Measurements from ENCODE around the gene GEMIN7.

Gene GEMIN7

GRCh38 chr19:45137179-45137761 is 58.2 kb downstream of the GEMIN7 start:
- peak in 1 of 2 donors; percentile 13 for DNase-seq (ENCODE audit: low read depth in 2 of 2)
- no peak overlapping the region for H3K4me3 ChIP-seq (replicated peaks in 1 of 2; ENCODE audit: low read depth in 2 of 2, low read length in 2 of 2)
- TF ChIP-seq CTCF (IDR thresholded peaks at IDR 0.05; ENCODE audit: low read depth, low read length), result no peak

DNA sequence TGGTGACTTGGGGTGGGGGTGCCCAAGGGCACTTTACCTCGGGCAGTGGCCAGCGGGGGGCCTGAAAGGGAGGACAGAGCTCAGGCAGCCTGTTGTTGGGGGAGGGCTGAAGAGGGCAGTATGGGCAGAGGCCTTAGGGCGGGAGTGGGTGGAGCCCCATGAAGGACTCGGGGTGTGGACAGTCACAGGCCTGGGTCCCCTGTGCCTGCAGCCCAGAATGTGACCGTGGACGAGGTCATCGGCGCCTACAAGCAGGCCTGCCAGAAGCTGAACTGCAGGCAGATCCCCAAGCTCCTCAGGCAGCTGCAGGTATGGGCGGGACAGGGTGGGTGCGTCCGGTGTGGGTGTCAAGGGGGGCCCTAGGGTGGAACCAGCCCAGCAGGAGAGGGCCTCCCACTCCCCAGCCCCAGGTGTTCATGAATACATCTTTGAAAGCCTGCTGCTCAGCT is 59.3 kb downstream of the GEMIN7 start:
- no peak for DNase-seq (ENCODE audit: low read depth in 2 of 2)
- TF ChIP-seq CTCF (IDR thresholded peaks at IDR 0.05; ENCODE audit: low read depth, low read length), result no peak
- no peak overlapping the region for H3K4me3 ChIP-seq (replicated peaks in 1 of 2; ENCODE audit: low read depth in 2 of 2, low read length in 2 of 2)

- DNase-seq (ENCODE audit: low read depth in 2 of 2), result no peak
- H3K4me3 ChIP-seq (replicated peaks in 1 of 2; ENCODE audit: low read depth in 2 of 2, low read length in 2 of 2), result no peak overlapping the region
- TF ChIP-seq CTCF (IDR thresholded peaks at IDR 0.05; ENCODE audit: low read depth, low read length), result no peak
Observed at GRCh38 chr19:45139286-45140143, 60.5 kb downstream of the GEMIN7 start.

DNA sequence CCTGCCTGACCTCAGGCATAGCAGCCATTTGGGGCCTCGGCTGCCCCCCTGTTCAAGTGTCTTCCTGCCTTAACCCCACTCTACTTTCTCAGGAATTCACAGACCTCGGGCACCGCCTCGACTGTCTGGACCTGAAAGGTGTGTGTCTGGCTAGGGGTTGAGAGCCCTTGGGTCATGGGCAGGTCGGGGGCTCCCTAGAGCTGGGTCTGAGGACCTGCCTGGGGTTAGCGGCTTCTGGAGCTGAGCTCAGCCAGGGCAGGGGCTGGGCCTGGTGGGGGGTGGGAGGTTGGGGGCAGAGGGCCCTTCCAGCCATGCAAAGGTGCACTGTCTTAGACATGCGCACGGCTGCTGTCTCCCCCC is 61.1 kb downstream of the GEMIN7 start:
- H3K4me3 ChIP-seq (replicated peaks in 1 of 2; ENCODE audit: low read depth in 2 of 2, low read length in 2 of 2), result no peak overlapping the region
- no peak for TF ChIP-seq CTCF (IDR thresholded peaks at IDR 0.05; ENCODE audit: low read depth, low read length)
- no peak for DNase-seq (ENCODE audit: low read depth in 2 of 2)

- DNase-seq (ENCODE audit: low read depth in 2 of 2), result no peak
- TF ChIP-seq CTCF (IDR thresholded peaks at IDR 0.05; ENCODE audit: low read depth, low read length), result no peak
- H3K4me3 ChIP-seq (replicated peaks in 1 of 2; ENCODE audit: low read depth in 2 of 2, low read length in 2 of 2), result no peak overlapping the region
Observed at GRCh38 chr19:45140533-45140932, 61.5 kb downstream of the GEMIN7 start.
